Eye (tissue), 1 donor: Measurements from ENCODE around the gene MAP2K5.
A peak's percentile ranks its signal among the peaks of the same experiment; 100 is the strongest.

Source experiments
- DNase-seq: peaks from one replicate; pipeline ENCODE4 v3.0.0-alpha.2; 2015

The MAP2K5 gene

GRCh38 chr15:67560320-67560719 is 17.8 kb downstream of the MAP2K5 start:
- DNase-seq: no peak

DNA sequence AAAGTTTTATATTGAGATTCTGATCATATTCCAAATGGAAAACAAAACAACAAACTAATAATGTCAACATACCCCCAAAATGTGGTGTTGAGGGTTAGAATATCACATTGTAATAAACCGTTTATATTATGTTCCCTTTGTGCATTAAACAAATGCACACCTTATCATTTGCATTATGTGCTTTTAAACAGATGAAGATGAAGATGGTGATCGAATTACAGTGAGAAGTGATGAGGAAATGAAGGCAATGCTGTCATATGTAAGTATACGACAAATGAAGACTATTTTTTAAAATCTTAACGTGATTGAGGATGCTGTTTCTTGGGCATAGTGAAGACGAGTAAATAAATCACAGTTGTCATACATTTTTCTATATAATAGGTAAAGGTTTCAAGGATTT is 20.6 kb downstream of the MAP2K5 start:
- no peak for DNase-seq

GRCh38 chr15:67564021-67564967 is 21.8 kb downstream of the MAP2K5 start:
- no peak for DNase-seq

GRCh38 chr15:67564968-67565345 is 22.5 kb downstream of the MAP2K5 start:
- DNase-seq: no peak

GRCh38 chr15:67569668-67570067 is 27.2 kb downstream of the MAP2K5 start:
- no peak for DNase-seq

- DNase-seq: no peak
Measured at GRCh38 chr15:67570875-67571647, 28.6 kb downstream of the MAP2K5 start.

GRCh38 chr15:67571648-67572415 is 29.3 kb downstream of the MAP2K5 start:
- no peak for DNase-seq

- no peak for DNase-seq
Measured at GRCh38 chr15:67573194-67573593, 30.7 kb downstream of the MAP2K5 start.

DNA sequence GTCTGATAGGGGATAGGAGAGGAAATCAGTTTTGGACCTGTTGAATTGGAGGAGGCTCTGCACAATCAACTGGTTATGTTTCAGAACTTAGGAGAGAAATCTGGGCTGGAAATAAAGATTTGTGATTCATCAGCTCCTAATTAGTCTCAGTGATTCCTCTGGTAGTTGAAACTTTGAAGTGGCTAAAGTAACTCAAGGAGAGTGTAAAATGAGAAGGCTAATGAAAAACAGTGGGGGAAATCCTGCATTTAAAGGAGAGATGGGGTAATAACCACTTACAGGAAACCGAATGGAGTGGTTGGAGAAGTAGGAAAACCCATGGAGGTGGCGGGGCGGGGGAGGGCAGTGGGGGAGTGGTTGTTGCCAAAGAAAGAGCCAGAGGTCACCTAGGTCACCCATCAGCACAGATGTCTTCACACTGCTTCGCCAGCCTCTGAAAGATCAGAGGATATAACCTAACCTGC is 32.6 kb downstream of the MAP2K5 start:
- no peak for DNase-seq

DNA sequence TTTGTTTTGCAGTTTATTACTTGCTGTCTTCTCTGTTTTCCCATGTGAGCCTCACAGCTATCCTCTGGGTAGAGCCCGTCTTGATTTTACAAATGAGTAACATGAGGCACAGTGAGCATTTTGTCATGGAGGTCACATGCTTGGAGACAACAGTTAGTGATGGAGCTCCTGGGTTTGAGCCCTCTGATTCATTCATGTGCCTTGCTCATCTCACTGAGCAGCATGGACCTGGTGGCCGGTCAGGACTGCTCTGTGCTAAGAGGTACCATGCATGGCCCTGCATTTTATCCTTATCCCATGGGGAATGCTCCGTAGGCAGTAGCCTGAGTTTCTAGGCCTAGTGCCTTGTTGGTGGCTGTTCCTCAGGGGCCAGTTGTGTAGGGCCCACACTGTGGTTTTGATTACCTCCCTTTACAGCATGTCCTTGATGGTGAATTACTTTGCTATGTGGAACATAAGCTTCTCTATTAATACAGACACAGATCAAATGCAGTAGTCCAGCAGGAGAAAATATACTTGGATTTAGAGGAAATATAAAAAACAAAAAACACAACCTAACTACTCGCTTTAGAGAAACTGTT is 35.6 kb downstream of the MAP2K5 start:
- DNase-seq: no peak

GRCh38 chr15:67579164-67579563 is 36.7 kb downstream of the MAP2K5 start:
- no peak for DNase-seq

DNA sequence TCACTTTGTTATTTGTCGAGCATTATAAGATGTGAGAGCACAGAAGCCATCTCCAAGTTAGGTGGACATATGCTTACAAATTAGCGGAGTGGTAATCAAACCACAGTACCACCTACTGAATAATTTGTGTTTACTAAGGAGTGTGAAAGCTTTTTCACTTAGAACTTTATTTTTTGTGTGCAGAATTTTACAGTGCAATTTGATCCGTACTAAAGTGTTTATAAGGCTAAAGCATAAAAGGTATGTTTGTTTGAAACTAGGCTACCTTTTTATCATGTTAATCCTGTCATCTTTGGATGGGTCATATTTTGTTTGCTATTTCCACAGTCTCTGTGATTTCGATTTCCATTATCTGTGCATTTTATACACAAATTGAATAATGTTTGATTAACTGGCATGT is 37.5 kb downstream of the MAP2K5 start:
- DNase-seq: no peak

GRCh38 chr15:67584157-67584556 is 41.7 kb downstream of the MAP2K5 start:
- DNase-seq: no peak

- DNase-seq: no peak
Measured at GRCh38 chr15:67585681-67586080, 43.2 kb downstream of the MAP2K5 start.

- no peak for DNase-seq
Measured at GRCh38 chr15:67587331-67587730, 44.8 kb downstream of the MAP2K5 start.

DNA sequence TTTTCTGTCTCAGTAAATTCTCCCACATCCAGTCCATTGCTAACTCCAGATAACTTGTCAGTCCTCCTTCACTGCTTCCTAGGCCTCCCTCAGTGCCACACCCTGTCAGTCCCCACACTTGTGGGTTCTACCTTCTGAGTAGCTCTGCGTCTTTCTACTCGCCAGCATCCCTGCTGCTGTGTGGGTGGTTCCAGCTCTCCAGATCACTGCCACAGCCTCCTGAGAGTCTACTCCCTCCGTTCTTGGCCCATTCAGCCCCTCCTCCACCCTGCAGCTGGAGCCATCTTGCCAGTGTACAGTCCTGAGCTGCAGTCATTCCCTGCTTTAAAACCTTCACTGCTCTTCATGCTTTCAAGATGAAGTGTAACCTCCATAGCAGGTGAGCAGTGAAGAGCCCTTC is 45.3 kb downstream of the MAP2K5 start:
- DNase-seq: no peak

GRCh38 chr15:67590191-67590590 is 47.7 kb downstream of the MAP2K5 start:
- no peak for DNase-seq

GRCh38 chr15:67592245-67592644 is 49.7 kb downstream of the MAP2K5 start:
- DNase-seq: no peak

GRCh38 chr15:67593562-67593961 is 51.1 kb downstream of the MAP2K5 start:
- peak; percentile 76 for DNase-seq

DNA sequence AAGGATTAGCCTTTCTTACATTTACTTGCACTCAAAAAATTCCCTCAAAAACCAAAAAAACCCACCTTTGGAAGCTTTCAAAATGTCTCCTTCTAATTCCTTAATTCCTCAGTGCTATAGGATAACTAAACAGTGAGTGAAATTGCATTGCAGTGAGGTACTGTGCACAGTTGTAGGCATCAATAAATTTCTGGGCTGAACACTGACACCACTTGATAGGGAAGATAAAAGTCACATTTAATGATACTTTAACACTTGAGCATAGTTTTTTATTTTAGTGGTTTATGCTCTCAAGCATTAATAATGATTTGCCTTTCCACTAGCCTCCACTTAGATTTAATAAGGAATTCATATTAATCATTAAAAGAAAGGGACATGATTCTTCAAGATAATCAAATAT is 52.3 kb downstream of the MAP2K5 start:
- DNase-seq: no peak

DNA sequence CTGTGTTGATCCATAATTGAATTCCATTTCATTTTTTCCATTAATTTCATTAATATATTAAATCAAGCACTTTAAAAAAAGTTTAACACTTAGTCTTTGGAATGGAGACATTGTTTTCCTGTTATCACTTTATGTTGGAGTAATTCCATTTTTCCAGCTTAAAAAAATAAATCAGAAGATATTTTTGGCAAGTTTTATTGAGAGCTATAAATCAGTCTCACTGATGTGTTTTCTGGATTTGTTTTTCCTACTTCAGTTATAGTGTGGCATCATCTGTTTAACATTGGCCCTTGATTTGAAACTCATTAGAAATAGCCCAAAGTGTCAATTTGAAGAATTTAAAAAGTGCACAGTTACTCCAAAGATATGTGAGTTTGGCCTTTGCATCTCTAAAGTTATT is 53.1 kb downstream of the MAP2K5 start:
- DNase-seq: no peak

DNA sequence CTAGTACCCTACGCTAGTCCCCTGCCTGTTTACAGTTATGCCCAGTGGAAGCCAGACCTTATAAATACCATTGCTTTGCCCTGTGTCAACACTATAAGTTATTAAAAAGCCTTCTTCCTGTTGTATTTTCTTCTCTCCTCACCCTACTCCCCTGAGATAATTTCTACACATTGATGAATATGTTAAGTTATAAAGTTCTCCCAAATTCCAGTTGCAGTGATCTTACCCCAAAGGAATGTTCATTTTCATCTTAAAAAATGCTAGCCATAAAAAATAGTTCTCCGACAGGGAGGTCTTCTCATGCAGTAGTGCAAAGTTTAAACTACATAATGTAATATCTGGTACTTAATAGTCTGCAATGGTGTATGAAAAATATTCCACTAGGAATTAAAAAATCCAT is 58.6 kb downstream of the MAP2K5 start:
- DNase-seq: no peak

- DNase-seq: no peak
Measured at GRCh38 chr15:67603063-67603462, 60.6 kb downstream of the MAP2K5 start.
